ENCODE measurements around the gene SLC6A8. TPM values are rescaled to one million over a fixed set of nuclear protein-coding genes. Genes with fewer than 3 reads are reported as not detected.
"Not testable (repeated sequence)": the region's sequence is repeated elsewhere in the genome, so short reads cannot be mapped to it uniquely, and the experiment has no call there.

The SLC6A8 gene
- total RNA-seq, 4 donors from 2014 or later = 4.0 to 8.0 (median 6.1) TPM

DNA sequence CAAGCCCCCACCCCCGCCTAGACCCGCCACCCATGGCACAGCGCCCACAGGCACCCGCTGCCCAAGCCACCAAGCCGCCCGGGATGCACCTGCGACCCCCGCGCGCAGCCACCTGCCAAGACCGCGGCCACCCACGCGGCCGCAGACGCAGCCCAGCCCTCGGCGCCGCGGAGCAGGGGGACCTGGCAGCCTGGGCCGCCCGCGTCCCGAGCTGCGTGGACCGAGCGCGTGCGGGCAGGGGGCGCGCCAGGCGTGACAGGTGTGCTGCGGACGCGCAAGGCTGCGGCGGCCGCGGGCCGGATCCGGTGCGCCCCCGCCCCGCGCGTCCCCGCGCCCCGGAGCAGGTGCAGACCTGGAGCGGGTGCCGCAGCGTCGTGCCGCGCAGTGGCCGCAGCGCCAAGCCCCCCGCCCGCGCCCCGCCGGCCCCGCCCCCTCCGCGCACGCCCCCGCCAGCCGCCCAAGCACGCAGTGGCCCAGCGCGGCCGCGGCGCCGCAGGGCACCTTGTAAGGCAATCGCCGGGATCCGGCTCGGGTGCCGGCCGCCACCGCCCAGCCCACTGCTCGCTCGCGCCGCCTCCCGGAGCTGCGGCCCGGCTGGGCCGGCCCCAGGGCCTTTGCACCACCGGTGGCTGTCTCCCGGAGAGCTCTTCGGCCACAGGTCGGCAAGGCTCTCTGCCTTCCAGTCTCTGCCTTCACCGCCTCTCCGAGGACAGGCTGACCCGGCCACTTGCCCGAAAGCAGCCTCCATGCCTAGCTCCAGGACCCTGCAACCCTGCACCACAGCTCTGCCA is 14.1 kb upstream of the SLC6A8 start, which contains the start of gene PNCK:
TSS of gene PNCK (minus strand) at position 386 of the 791 bp plus-strand sequence. CDS start 737 bp downstream, outside the sequence.
- no peak for DNase-seq
- no peak for TF ChIP-seq POLR2A (IDR thresholded peaks at IDR 0.05)
- TF ChIP-seq, protein P1, sequence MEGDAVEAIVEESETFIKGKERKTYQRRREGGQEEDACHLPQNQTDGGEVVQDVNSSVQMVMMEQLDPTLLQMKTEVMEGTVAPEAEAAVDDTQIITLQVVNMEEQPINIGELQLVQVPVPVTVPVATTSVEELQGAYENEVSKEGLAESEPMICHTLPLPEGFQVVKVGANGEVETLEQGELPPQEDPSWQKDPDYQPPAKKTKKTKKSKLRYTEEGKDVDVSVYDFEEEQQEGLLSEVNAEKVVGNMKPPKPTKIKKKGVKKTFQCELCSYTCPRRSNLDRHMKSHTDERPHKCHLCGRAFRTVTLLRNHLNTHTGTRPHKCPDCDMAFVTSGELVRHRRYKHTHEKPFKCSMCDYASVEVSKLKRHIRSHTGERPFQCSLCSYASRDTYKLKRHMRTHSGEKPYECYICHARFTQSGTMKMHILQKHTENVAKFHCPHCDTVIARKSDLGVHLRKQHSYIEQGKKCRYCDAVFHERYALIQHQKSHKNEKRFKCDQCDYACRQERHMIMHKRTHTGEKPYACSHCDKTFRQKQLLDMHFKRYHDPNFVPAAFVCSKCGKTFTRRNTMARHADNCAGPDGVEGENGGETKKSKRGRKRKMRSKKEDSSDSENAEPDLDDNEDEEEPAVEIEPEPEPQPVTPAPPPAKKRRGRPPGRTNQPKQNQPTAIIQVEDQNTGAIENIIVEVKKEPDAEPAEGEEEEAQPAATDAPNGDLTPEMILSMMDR (IDR thresholded peaks at IDR 0.05) = no peak
- no peaks in the 10 kb centered on the region for H3K4me1 ChIP-seq
- H3K27ac ChIP-seq = no peak within 1 kb of the TSS
- WGBS, 2 donors = 80 to 89% methylated on average over 1 to 3 of the region's 98 CpGs
- H3K9me3 ChIP-seq = no peaks in the 10 kb centered on the region
- intact Hi-C loops (cut with DNase I) = no loop called here
- H3K4me3 ChIP-seq (replicated peaks in 1 of 3) = no peak within 1 kb of the TSS
- H3K27me3 ChIP-seq = no peaks in the 10 kb centered on the region
- no peaks in the 10 kb centered on the region for H3K36me3 ChIP-seq

- H3K27ac ChIP-seq = no peak overlapping the region
- H3K4me3 ChIP-seq (replicated peaks in 1 of 3) = no peak overlapping the region
- TF ChIP-seq, protein P1 (IDR thresholded peaks at IDR 0.05) = no peak
- no peak for TF ChIP-seq POLR2A (IDR thresholded peaks at IDR 0.05)
- intact Hi-C loops (cut with DNase I) = no loop called here
- no peak for DNase-seq
- H3K4me1 ChIP-seq = no peaks in the 10 kb centered on the region
- H3K27me3 ChIP-seq = no peaks in the 10 kb centered on the region
- no peaks in the 10 kb centered on the region for H3K36me3 ChIP-seq
- WGBS, 2 donors = 46 to 52% methylated on average over 15 to 23 of the region's 27 CpGs
- no peaks in the 10 kb centered on the region for H3K9me3 ChIP-seq
Observed at GRCh38 chrX:153674219-153674851, 13.4 kb upstream of the SLC6A8 start.

GRCh38 chrX:153681175-153681574 is 6.6 kb upstream of the SLC6A8 start:
- no peaks in the 10 kb centered on the region for H3K36me3 ChIP-seq
- H3K27me3 ChIP-seq = no peaks in the 10 kb centered on the region
- DNase-seq = no peak
- H3K4me1 ChIP-seq = no peaks in the 10 kb centered on the region
- no peak overlapping the region for H3K27ac ChIP-seq
- H3K9me3 ChIP-seq = no peaks in the 10 kb centered on the region
- 69 to 80% methylated on average over 6 of the region's 12 CpGs for WGBS, 2 donors
- no peak for TF ChIP-seq POLR2A (IDR thresholded peaks at IDR 0.05)
- TF ChIP-seq, protein P1 (IDR thresholded peaks at IDR 0.05) = no peak
- no peak overlapping the region for H3K4me3 ChIP-seq (replicated peaks in 1 of 3)
- intact Hi-C loops (cut with DNase I) = no loop called here

- H3K27ac ChIP-seq; intact Hi-C loops (cut with DNase I); H3K36me3 ChIP-seq; DNase-seq; H3K9me3 ChIP-seq; H3K4me3 ChIP-seq (replicated peaks in 1 of 3); H3K4me1 ChIP-seq; H3K27me3 ChIP-seq: not testable (repeated sequence)
- 91 to 96% methylated on average over 4 to 8 of the region's 8 CpGs for WGBS, 2 donors
Observed at GRCh38 chrX:153683486-153683885, 4.2 kb upstream of the SLC6A8 start.

GRCh38 chrX:153684467-153685155 is 3.1 kb upstream of the SLC6A8 start:
- H3K27me3 ChIP-seq = no peaks in the 10 kb centered on the region
- DNase-seq = no peak
- no peak overlapping the region for H3K4me3 ChIP-seq (replicated peaks in 1 of 3)
- intact Hi-C loops (cut with DNase I) = no loop called here
- TF ChIP-seq, protein P1 (IDR thresholded peaks at IDR 0.05) = no peak
- TF ChIP-seq POLR2A (IDR thresholded peaks at IDR 0.05) = no peak
- H3K36me3 ChIP-seq = no peaks in the 10 kb centered on the region
- no peaks in the 10 kb centered on the region for H3K9me3 ChIP-seq
- no peak overlapping the region for H3K27ac ChIP-seq
- H3K4me1 ChIP-seq = peaks cover 0 to 4% of the 10 kb centered on the region in 2 donors
- 32 to 33% methylated on average over 5 to 6 of the region's 21 CpGs for WGBS, 2 donors
